ENCODE results near the gene RNASEH1.

DNA sequence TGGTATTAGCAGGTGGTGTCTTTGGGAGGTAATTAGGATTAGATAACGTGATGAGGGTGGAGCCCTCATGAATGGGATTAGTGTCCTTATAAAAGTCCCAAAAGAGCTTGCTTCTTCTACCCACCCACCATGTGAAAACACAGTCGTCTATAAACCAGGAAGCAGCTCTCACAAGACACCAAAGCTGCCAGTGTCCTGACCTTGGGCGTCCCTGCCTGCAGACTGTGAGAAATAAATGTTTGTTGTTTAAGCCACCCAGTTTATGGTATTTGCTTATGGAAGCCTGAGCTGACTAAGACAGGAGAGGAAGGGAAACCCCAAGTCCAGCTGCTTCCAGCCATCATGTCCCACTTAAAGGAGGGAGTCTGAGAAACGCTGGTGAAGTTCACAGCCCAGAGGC lies 52.4 kb downstream of the RNASEH1 start:
- TF ChIP-seq, protein P1, sequence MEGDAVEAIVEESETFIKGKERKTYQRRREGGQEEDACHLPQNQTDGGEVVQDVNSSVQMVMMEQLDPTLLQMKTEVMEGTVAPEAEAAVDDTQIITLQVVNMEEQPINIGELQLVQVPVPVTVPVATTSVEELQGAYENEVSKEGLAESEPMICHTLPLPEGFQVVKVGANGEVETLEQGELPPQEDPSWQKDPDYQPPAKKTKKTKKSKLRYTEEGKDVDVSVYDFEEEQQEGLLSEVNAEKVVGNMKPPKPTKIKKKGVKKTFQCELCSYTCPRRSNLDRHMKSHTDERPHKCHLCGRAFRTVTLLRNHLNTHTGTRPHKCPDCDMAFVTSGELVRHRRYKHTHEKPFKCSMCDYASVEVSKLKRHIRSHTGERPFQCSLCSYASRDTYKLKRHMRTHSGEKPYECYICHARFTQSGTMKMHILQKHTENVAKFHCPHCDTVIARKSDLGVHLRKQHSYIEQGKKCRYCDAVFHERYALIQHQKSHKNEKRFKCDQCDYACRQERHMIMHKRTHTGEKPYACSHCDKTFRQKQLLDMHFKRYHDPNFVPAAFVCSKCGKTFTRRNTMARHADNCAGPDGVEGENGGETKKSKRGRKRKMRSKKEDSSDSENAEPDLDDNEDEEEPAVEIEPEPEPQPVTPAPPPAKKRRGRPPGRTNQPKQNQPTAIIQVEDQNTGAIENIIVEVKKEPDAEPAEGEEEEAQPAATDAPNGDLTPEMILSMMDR (IDR thresholded peaks at IDR 0.05) = no peak
- no peak for TF ChIP-seq POLR2AphosphoS5 (IDR thresholded peaks at IDR 0.05)
